ENCODE results near the gene CFAP70.

The CFAP70 gene

DNA sequence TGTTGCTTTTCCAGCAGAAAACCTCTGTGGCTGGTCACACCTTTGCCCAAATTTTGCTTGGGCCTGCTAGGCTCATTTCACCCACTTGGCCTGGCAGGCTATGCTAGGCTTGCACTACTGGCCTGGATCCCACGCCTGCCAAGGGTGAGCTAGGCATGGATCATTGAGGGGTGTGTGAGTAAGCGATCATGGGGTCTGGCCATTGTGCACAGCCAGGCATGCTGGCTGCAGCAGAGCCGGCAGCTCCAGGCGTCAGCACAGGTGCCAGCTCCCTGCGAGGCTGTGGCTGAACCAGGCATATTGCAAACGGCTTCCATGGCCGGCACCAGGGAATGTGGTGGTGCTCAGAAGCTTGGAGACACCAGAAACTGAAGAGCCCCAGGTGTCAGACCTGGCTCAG is 19.2 kb downstream of the CFAP70 start:
- H3K4me1 ChIP-seq (ENCODE audit: insufficient read depth, low read length, severe bottlenecking) = no peaks in the 10 kb centered on the region
- H3K79me2 ChIP-seq (ENCODE audit: insufficient read depth, low read length) = no peaks in the 10 kb centered on the region
- no peaks in the 10 kb centered on the region for H4K20me1 ChIP-seq (ENCODE audit: insufficient read depth, low read length)

DNA sequence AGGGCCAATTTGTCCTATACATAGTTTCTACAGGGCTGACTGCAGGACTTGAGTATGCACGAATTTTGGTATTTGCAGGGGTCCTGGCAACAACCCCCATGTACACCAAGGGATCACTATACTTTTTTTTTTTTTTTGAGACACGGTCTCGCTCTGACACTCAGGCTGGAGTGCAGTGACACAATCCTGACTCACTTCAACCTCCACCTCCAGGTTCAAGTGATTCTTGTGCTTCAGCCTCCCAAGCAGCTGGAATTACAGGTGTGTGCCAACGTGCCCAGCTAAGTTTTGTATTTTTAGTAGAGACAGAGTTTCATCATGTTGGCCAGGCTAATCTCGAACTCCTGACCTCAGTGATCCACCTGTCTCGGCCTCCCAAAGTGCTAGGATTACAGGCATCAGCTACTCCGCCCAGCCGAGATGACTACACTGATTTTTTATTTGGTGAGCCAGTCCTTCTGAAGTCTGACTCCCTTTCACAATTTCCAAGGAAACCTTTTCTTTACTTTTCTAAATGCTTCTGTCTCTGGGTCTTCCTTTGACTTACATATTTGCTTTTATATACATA is 19.8 kb downstream of the CFAP70 start:
- H3K4me3 ChIP-seq (ENCODE audit: low read depth, low read length, poor library complexity, severe bottlenecking) = no peak overlapping the region
- H3K36me3 ChIP-seq (ENCODE audit: insufficient read depth, low read length) = peaks cover 7% of the 10 kb centered on the region; the same call in 1 of the 2 replicates
- no peak overlapping the region for H2AFZ ChIP-seq (ENCODE audit: low read length)
- no peaks in the 10 kb centered on the region for H3K9me2 ChIP-seq (ENCODE audit: low read depth, low read length)
- 0 out of 2 replicates have a peak, but pooled peaks cover 3% of the 10 kb centered on the region for H3K9me3 ChIP-seq (ENCODE audit: low read length)
- H3F3A ChIP-seq (ENCODE audit: insufficient read depth, low read length) = no peaks in the 10 kb centered on the region
- H3K27ac ChIP-seq (ENCODE audit: low read depth, low read length, poor library complexity, severe bottlenecking) = no peak overlapping the region
- no peaks in the 10 kb centered on the region for H3K27me3 ChIP-seq (ENCODE audit: insufficient read depth, low read length)
- H3K79me2 ChIP-seq (ENCODE audit: insufficient read depth, low read length) = no peaks in the 10 kb centered on the region
- H3K9ac ChIP-seq (ENCODE audit: low read length) = no peak overlapping the region
- no peak overlapping the region for H3K4me2 ChIP-seq (ENCODE audit: low read length)
- no peaks in the 10 kb centered on the region for H3K4me1 ChIP-seq (ENCODE audit: insufficient read depth, low read length, severe bottlenecking)
- no peaks in the 10 kb centered on the region for H4K20me1 ChIP-seq (ENCODE audit: insufficient read depth, low read length)
- TF ChIP-seq, protein P1, sequence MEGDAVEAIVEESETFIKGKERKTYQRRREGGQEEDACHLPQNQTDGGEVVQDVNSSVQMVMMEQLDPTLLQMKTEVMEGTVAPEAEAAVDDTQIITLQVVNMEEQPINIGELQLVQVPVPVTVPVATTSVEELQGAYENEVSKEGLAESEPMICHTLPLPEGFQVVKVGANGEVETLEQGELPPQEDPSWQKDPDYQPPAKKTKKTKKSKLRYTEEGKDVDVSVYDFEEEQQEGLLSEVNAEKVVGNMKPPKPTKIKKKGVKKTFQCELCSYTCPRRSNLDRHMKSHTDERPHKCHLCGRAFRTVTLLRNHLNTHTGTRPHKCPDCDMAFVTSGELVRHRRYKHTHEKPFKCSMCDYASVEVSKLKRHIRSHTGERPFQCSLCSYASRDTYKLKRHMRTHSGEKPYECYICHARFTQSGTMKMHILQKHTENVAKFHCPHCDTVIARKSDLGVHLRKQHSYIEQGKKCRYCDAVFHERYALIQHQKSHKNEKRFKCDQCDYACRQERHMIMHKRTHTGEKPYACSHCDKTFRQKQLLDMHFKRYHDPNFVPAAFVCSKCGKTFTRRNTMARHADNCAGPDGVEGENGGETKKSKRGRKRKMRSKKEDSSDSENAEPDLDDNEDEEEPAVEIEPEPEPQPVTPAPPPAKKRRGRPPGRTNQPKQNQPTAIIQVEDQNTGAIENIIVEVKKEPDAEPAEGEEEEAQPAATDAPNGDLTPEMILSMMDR (IDR thresholded peaks at IDR 0.05; ENCODE audit: low read length) = no peak
- no peak for TF ChIP-seq EZH2 (IDR thresholded peaks at IDR 0.05; ENCODE audit: borderline replicate concordance, low read length)

More for the DNA sequence above, 19.2 kb downstream of the CFAP70 start:
- no peak overlapping the region for H2AFZ ChIP-seq (ENCODE audit: low read length)
- no peak overlapping the region for H3K4me3 ChIP-seq (ENCODE audit: low read depth, low read length, poor library complexity, severe bottlenecking)
- no peak overlapping the region for H3K4me2 ChIP-seq (ENCODE audit: low read length)
- H3F3A ChIP-seq (ENCODE audit: insufficient read depth, low read length) = no peaks in the 10 kb centered on the region
- peaks cover 7% of the 10 kb centered on the region; the same call in 1 of the 2 replicates for H3K36me3 ChIP-seq (ENCODE audit: insufficient read depth, low read length)
- no peak overlapping the region for H3K27ac ChIP-seq (ENCODE audit: low read depth, low read length, poor library complexity, severe bottlenecking)
- no peak for TF ChIP-seq EZH2 (IDR thresholded peaks at IDR 0.05; ENCODE audit: borderline replicate concordance, low read length)
- TF ChIP-seq, protein P1 (IDR thresholded peaks at IDR 0.05; ENCODE audit: low read length) = no peak
- no peak overlapping the region for H3K9ac ChIP-seq (ENCODE audit: low read length)
- H3K9me2 ChIP-seq (ENCODE audit: low read depth, low read length) = no peaks in the 10 kb centered on the region
- no peaks in the 10 kb centered on the region for H3K27me3 ChIP-seq (ENCODE audit: insufficient read depth, low read length)
- H3K9me3 ChIP-seq (ENCODE audit: low read length) = 0 out of 2 replicates have a peak, but pooled peaks cover 3% of the 10 kb centered on the region

DNA sequence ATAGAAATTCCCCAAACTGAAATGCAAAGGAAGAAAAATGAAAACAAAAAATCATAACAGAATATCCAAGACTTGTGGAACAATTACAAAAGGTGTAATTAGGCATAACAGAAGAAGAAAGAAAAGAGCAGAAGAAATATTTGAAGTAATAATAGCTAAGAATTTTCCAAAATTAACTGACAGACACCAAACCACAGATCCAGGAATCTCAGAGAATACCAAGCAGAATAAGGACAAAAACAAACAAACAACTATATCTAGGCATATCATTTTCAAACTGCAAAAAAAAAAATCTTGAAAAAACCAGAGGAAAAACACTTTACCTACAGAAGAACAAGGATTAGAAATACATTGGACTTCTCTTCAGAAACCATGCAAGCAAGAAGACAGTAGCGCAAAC is 25.5 kb downstream of the CFAP70 start:
- TF ChIP-seq EZH2 (IDR thresholded peaks at IDR 0.05; ENCODE audit: borderline replicate concordance, low read length) = no peak
- TF ChIP-seq, protein P1 (IDR thresholded peaks at IDR 0.05; ENCODE audit: low read length) = no peak

More for the DNA sequence above, 25.5 kb downstream of the CFAP70 start:
- no peaks in the 10 kb centered on the region for H3K9me3 ChIP-seq (ENCODE audit: low read length)
- H3K36me3 ChIP-seq (ENCODE audit: insufficient read depth, low read length) = no peaks in the 10 kb centered on the region
- H3K9ac ChIP-seq (ENCODE audit: low read length) = no peak overlapping the region
- no peaks in the 10 kb centered on the region for H3K27me3 ChIP-seq (ENCODE audit: insufficient read depth, low read length)
- no peaks in the 10 kb centered on the region for H3K4me1 ChIP-seq (ENCODE audit: insufficient read depth, low read length, severe bottlenecking)
- no peak overlapping the region for H2AFZ ChIP-seq (ENCODE audit: low read length)
- no peak overlapping the region for H3K27ac ChIP-seq (ENCODE audit: low read depth, low read length, poor library complexity, severe bottlenecking)
- no peaks in the 10 kb centered on the region for H3K9me2 ChIP-seq (ENCODE audit: low read depth, low read length)
- no peak overlapping the region for H3K4me3 ChIP-seq (ENCODE audit: low read depth, low read length, poor library complexity, severe bottlenecking)
- no peaks in the 10 kb centered on the region for H3K79me2 ChIP-seq (ENCODE audit: insufficient read depth, low read length)
- H3K4me2 ChIP-seq (ENCODE audit: low read length) = no peak overlapping the region
- no peaks in the 10 kb centered on the region for H3F3A ChIP-seq (ENCODE audit: insufficient read depth, low read length)
- no peaks in the 10 kb centered on the region for H4K20me1 ChIP-seq (ENCODE audit: insufficient read depth, low read length)
